HCT116 (cell line): Measurements from ENCODE around the gene EHD4. TPM values are rescaled to one million over a fixed set of nuclear protein-coding genes. Genes with fewer than 3 reads are reported as not detected.

Experiments
- ATAC-seq: fragments of 200-7000 bp; cut with Tn5 transposase; 2 replicates; pipeline ENCODE4 v1.9.1; 2020; ENCODE audit warnings: mild to moderate bottlenecking, moderate library complexity
- BruUV-seq: library from RNA; stranded (reverse); fragments of 400-500 nt; replicated peaks from 2 replicates; lab custom pipeline; 2021; lab: Mats Ljungman, UMichigan
- CTCF ChIA-PET: fragments of 300-600 bp; sonication (Branson Sonifier 250); formaldehyde crosslinking; loops from one replicate; lab custom pipeline; 2021; ENCODE audit warnings: antibody characterized with exemption; lab: Charles Lee
- POLR2A ChIA-PET: fragments of 300-600, 350-600 bp; sonication (Branson Sonifier 250); formaldehyde crosslinking; loops from one replicate; lab custom pipeline; 2021; ENCODE audit warnings: antibody characterized with exemption; lab: Charles Lee
- RAD21 ChIA-PET, 2 experiments: fragments of 300-600 bp; sonication (Branson Sonifier 250); formaldehyde crosslinking; loops; one replicate each; lab custom pipeline; 2023; ENCODE audit warnings: low total read pairs in 2 of 2; ENCODE audit not compliant: uncharacterized antibody in 2 of 2, unreplicated experiment in 2 of 2, low non-redundant PET in 1 of 2; lab: Charles Lee
- DNase-seq: peaks from one replicate; pipeline ENCODE4 v3.0.0-alpha.2; 2010; ENCODE audit warnings: low read depth, low spot score
- H2AFZ ChIP-seq: fragments of 200-600 bp; shearing (Covaris generic), sonication (generic); 2 replicates; pipeline ENCODE4 v1.6.1; 2017; ENCODE audit warnings: low read depth, mixed run types, mixed read lengths, antibody characterized with exemption, low read length; ENCODE audit not compliant: poor library complexity, severe bottlenecking
- H3K27ac ChIP-seq: 2 replicates; pipeline ENCODE4 v1.5.1; 2012; ENCODE audit warnings: low read depth, low read length
- H3K27me3 ChIP-seq: fragments of 200-600 bp; sonication (generic); 2 replicates; pipeline ENCODE4 v1.6.1; 2016; ENCODE audit warnings: mixed run types, low read length, mixed read lengths; ENCODE audit not compliant: insufficient read depth
- H3K36me3 ChIP-seq, 2 experiments: fragments of 200-500 bp in 1 of 2; fragments of 200-600 bp in 1 of 2; sonication (Bioruptor generic) in 1 of 2; sonication (generic) in 1 of 2; 2 replicates each; pipeline versions ENCODE4 v1.5.1 to v1.6.1; 2014 to 2016; ENCODE audit warnings: low read length in 2 of 2, inconsistent platforms in 1 of 2, mixed read lengths in 1 of 2, mixed run types in 1 of 2; ENCODE audit not compliant: insufficient read depth in 2 of 2, control insufficient read depth in 1 of 2
- H3K4me1 ChIP-seq, 2 experiments: fragments of 200-600 bp in 1 of 2; sonication (generic) in 1 of 2; 2 replicates each; pipeline versions ENCODE4 v1.5.1 to v1.6.1; 2012 to 2017; ENCODE audit warnings: low read length in 2 of 2, inconsistent platforms in 1 of 2, mild to moderate bottlenecking in 1 of 2, mixed read lengths in 1 of 2, mixed run types in 1 of 2, moderate library complexity in 1 of 2; ENCODE audit not compliant: insufficient read depth in 2 of 2, control insufficient read depth in 1 of 2
- H3K4me2 ChIP-seq: fragments of 200-600 bp; sonication (generic); 2 replicates; pipeline ENCODE4 v1.6.1; 2017; ENCODE audit warnings: mixed run types, low read length, mixed read lengths
- H3K4me3 ChIP-seq, 2 experiments: fragments of 200-600 bp in 1 of 2; sonication (generic) in 1 of 2; replicated peaks in 1 of 2; 2 replicates each; pipeline ENCODE4 v1.5.1; 2011 to 2016; ENCODE audit warnings: low read length in 2 of 2, control low read depth in 1 of 2, low read depth in 1 of 2, mild to moderate bottlenecking in 1 of 2, mixed read lengths in 1 of 2, mixed run types in 1 of 2
- H3K79me2 ChIP-seq: fragments of 200-600 bp; sonication (generic); 2 replicates; pipeline ENCODE4 v1.6.1; 2017; ENCODE audit warnings: mild to moderate bottlenecking, mixed run types, low read length, moderate library complexity, mixed read lengths; ENCODE audit not compliant: insufficient read depth
- H3K9ac ChIP-seq: fragments of 200-600 bp; sonication (generic); 2 replicates; pipeline ENCODE4 v1.6.1; 2016; ENCODE audit warnings: low read length, mixed read lengths
- H3K9me2 ChIP-seq: fragments of 200-600 bp; sonication (generic), shearing (Covaris generic); 2 replicates; pipeline ENCODE4 v1.6.1; 2017; ENCODE audit warnings: mixed run types, mild to moderate bottlenecking, moderate library complexity; ENCODE audit not compliant: insufficient read depth
- H3K9me3 ChIP-seq, 2 experiments: fragments of 200-500 bp in 1 of 2; fragments of 200-600 bp in 1 of 2; sonication (Bioruptor generic) in 1 of 2; sonication (generic) in 1 of 2; 2 replicates each; pipeline ENCODE4 v1.6.1; 2014 to 2017; ENCODE audit warnings: low read length in 2 of 2, mixed read lengths in 2 of 2, inconsistent platforms in 1 of 2, low read depth in 1 of 2, mild to moderate bottlenecking in 1 of 2, mixed run types in 1 of 2, moderate library complexity in 1 of 2; ENCODE audit not compliant: control insufficient read depth in 1 of 2, insufficient read depth in 1 of 2
- H4K20me1 ChIP-seq: fragments of 200-600 bp; sonication (generic), shearing (Covaris generic); 2 replicates; pipeline ENCODE4 v1.6.1; 2017; ENCODE audit warnings: mixed run types, mild to moderate bottlenecking, moderate library complexity; ENCODE audit not compliant: insufficient read depth
- CBX3 ChIP-seq: IDR thresholded peaks from 2 replicates; pipeline ENCODE4 v1.6.1; 2012; ENCODE audit warnings: low read depth
- EGR1 ChIP-seq: IDR thresholded peaks from 2 replicates; pipeline ENCODE4 v1.6.1; 2012; ENCODE audit warnings: low read depth
- EZH2 ChIP-seq: fragments of 200-600 bp; sonication (generic); IDR thresholded peaks from 2 replicates; pipeline ENCODE4 v1.6.1; 2017; ENCODE audit warnings: antibody characterized with exemption, mixed run types
- MAX ChIP-seq: IDR thresholded peaks from 2 replicates; pipeline ENCODE4 v1.6.1; 2012
- POLR2A ChIP-seq: IDR thresholded peaks from 2 replicates; pipeline ENCODE4 v1.7.0; 2011; ENCODE audit warnings: borderline replicate concordance; ENCODE audit not compliant: insufficient read depth, insufficient read length; ENCODE audit errors: extremely low read depth
- REST ChIP-seq: IDR thresholded peaks from 2 replicates; pipeline ENCODE4 v1.6.1; 2012; ENCODE audit warnings: low read depth
- SIN3A ChIP-seq: IDR thresholded peaks from 2 replicates; pipeline ENCODE4 v1.6.1; 2012; ENCODE audit warnings: low read depth
- SRF ChIP-seq: IDR thresholded peaks from 2 replicates; pipeline ENCODE4 v1.6.1; 2012; ENCODE audit warnings: low read depth
- TCF7L2 ChIP-seq: IDR thresholded peaks from 2 replicates; pipeline ENCODE4 v1.7.0; 2011; ENCODE audit warnings: borderline replicate concordance, inconsistent platforms; ENCODE audit not compliant: insufficient read depth, insufficient read length; ENCODE audit errors: extremely low read depth
- YY1 ChIP-seq: IDR thresholded peaks from 2 replicates; pipeline ENCODE4 v1.6.1; 2011; ENCODE audit warnings: low read length, low read depth, moderate library complexity, mild to moderate bottlenecking; ENCODE audit not compliant: insufficient replicate concordance; ENCODE audit errors: extremely low read depth
- ZFX ChIP-seq: fragments of 450-650 bp; IDR thresholded peaks from 2 replicates; pipeline ENCODE4 v1.6.1; 2017
- ZNF274 ChIP-seq: fragments of 200-500 bp; sonication (Bioruptor generic); IDR thresholded peaks from 2 replicates; pipeline ENCODE4 v1.6.1; 2014; ENCODE audit warnings: mild to moderate bottlenecking, low read depth, low read length, inconsistent platforms
- intact Hi-C: fragments of 100-400 bp; cut with micrococcal nuclease; formaldehyde crosslinking; loops from 2 replicates; pipeline ENCODE4 v1.10.0; 2022
- total RNA-seq: library from RNA; stranded (reverse); gene quantifications from one replicate; pipeline ENCODE4 v1.2.1, GENCODE V29; 2021; ENCODE audit not compliant: unreplicated experiment

The EHD4 gene
- total RNA-seq, 1 experiment from 2014 or later: 28.0 TPM

- no peak overlapping the region for H2AFZ ChIP-seq
- TF ChIP-seq EGR1 (no peak), SIN3A (no peak), EZH2 (no peak), MAX (no peak), ZFX (no peak), ZNF274 (no peak)
- CTCF ChIA-PET: no interaction called here
- intact Hi-C loops: no loop called here
- H3K27me3 ChIP-seq: no peaks in the 10 kb centered on the region
- H3K4me2 ChIP-seq: no peak overlapping the region
- no peaks in the 10 kb centered on the region for H3K4me1 ChIP-seq
- H3K4me3 ChIP-seq: no peak overlapping the region
- H3K9ac ChIP-seq: no peak overlapping the region
- RAD21 ChIA-PET: no interaction called here
- no peak for ATAC-seq
- no peak overlapping the region for H3K27ac ChIP-seq
- no peaks in the 10 kb centered on the region for H3K36me3 ChIP-seq
- POLR2A ChIA-PET: no interaction called here
- DNase-seq: no peak
- no peaks in the 10 kb centered on the region for H3K79me2 ChIP-seq
- BruUV-seq: no TSS peak
- H3K9me3 ChIP-seq: no peaks in the 10 kb centered on the region
- H3K9me2 ChIP-seq: no peaks in the 10 kb centered on the region
- H4K20me1 ChIP-seq: no peaks in the 10 kb centered on the region
These were observed 90.8 kb downstream of the EHD4 start for GRCh38 chr15:41881550-41881919.

- intact Hi-C loops: no loop called here
- TF ChIP-seq YY1 (no peak), POLR2A (no peak), SRF (no peak), CBX3 (no peak), TCF7L2 (no peak), REST (no peak)
- POLR2A ChIA-PET: no interaction called here
- Histone ChIP-seq H3K9ac (no peak overlapping the region), H3K4me2 (no peak overlapping the region), H4K20me1 (no peaks in the 10 kb centered on the region), H3K36me3 (no peaks in the 10 kb centered on the region), H3K4me3 (no peak overlapping the region), H3K27me3 (no peaks in the 10 kb centered on the region), H3K4me1 (no peaks in the 10 kb centered on the region), H3K27ac (no peak overlapping the region), H3K9me2 (no peaks in the 10 kb centered on the region), H3K9me3 (no peaks in the 10 kb centered on the region), H3K79me2 (no peaks in the 10 kb centered on the region), H2AFZ (no peak overlapping the region)
- BruUV-seq: no TSS peak
- RAD21 ChIA-PET: no interaction called here
- ATAC-seq (no peak), DNase-seq (no peak)
- CTCF ChIA-PET: no interaction called here
These were observed 91.3 kb downstream of the EHD4 start for GRCh38 chr15:41881086-41881485.
